SKM-1 treated with dmso at 0.1 percent for 144 hours (cell line): ENCODE measurements around the gene GIPC1.
A peak's percentile ranks its signal among the peaks of the same experiment; 100 is the strongest.

Experiments used
- DNase-seq: peaks from one replicate; lab custom pipeline; 2025; ENCODE audit not compliant: unreplicated experiment; lab: John Stamatoyannopoulos, UW

GIPC1 gene

GRCh38 chr19:14439014-14439413 is 56.9 kb downstream of the GIPC1 start:
- DNase-seq, result peak; percentile 53

- DNase-seq, result no peak
Observed at GRCh38 chr19:14437578-14438140, 58.3 kb downstream of the GIPC1 start.

GRCh38 chr19:14435320-14436050 is 60.4 kb downstream of the GIPC1 start:
- DNase-seq, result no peak

DNA sequence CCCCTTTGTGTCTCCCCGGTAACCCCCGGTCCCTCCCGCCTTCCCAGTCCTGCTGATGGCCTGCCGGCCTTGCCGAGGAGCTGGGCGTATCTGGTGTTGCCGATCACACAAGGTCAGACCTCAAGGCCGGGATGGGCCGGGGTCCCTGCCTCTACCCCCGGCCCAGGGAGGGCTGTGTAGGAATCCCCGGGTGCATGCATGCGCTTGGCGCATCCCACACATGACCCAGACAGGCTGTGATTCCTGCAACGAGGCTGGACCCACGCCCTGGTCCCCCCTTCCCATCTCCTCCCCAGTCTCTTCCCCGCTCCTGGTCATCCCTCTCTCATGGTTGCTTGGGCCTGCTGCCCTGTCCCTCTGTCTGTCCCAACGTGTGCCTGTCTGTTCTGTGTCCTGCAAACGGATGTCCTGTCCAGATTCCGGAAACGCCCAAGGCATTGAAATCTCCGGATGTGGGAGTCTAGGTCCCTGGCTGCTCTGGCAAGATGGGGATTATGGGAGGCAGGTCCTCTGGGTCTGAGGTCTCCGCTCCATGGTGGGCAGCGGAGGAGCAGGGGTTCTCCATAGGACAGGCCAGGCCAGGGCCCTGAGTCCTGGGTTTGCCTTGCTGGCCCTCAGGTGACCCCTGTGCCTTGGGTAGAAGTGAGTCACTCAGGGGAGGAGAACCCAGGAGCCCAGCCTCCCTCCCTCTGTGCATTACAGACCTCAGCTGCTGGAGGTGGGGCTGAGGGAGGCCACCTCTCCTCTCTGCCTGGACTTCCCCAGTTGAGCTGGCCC is 61.2 kb downstream of the GIPC1 start:
- peak; percentile 54 for DNase-seq

DNA sequence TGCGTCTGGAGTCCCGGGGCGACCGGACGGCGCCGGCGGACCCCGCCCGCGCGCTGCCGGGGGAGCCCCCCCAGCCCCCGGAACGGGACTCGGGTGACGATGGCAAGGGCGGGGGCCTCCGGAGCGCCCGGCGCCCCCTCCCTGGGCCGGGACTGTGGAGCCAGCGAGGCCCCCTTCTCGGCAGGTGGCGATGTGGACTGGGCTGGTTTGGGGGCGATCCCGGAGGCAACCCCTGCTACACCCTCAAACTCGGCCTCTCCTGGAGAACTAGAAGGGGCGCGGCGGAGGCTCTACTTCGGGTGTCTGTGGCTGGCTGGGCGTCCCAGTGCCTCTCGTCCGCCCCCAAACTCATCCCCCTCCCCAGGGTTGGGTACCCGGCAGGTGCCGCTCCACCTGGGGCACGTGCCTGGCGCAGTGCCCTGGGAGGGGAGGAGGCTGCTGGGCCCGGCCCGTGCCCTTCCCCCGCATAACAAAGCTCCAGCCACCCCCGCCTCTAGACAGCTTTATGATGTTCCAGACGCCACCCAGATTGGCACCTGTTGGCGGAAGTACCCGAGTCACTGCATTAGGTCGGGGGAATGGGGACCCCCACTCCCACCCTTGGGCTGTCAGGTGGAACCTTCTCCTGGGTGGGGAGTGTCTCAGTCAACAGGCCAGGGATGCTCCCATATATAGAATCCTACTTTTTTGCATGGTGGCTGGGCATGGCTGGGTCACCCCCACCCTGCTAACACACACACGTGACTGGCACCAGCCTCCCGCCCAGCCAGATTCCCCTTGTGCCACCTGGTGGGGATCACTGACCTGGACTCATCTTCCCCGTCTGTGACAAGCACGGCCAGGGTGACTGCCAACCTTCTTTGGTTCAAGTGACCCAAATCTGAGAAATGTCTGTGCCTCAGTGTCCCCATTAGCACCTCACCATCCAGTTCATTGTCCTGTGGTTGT is 62.1 kb downstream of the GIPC1 start:
- no peak for DNase-seq

DNA sequence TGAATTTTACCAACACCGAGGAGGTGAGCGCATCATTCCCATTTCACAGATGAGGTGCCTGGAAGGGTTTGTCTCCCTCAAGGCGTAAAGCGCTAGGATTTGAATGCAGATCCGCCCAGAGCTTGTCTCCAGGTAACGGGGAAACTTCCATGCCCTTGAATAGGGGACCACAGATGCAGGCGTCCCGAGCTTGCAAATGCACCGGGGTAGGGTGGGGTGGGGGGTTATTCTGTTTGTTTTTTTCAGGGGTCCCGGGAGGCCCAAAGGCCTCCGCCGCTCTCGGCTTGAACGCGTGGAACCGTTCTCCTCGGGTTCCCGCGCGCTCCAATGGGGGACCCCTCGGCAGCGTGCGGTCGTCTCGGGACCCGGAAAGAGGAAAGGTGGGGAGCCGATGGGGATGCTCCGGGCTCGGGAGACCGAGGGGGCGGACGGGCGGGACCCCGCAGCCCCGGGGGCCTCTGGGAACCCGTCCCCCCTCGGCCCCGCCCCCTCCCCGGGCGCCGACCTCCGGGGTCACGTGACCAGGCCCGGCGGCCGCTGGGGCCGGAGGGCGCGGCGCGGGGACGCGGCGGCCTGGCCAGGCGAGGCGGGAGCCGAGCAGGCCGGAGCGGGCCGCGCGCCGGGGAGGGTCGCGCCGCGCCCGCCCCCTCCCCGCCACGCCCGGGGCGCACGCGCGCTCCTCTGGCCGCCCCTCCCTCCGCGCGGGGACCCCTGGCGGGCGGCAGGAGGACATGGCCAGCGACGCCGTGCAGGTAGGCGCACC is 63.0 kb downstream of the GIPC1 start, which contains the start of gene PKN1:
Gene PKN1 (plus strand): TSS at position 516 of the 763 bp plus-strand sequence. CDS start 216 bp downstream, at position 732.
- peak; percentile 38 for DNase-seq

DNA sequence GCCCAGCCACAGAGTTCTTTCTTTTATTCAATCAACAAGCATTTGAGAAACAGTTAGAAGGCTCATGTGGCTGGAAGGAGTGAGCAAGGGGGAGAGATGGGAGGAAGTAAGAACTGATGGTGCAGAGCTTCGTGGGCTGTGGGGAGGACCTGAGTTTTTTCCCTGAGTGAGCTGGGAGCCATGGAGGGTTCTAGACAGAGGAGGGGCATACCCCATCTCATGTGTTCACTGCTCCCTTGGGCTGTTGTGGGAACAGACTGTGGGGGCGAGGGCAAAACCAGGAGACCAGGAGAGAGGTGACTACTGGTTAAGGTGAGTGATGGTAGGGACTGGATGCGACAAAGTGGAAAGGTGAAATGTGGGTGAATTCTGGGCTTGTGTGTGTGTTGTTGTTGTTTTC is 65.2 kb downstream of the GIPC1 start:
- DNase-seq, result no peak

GRCh38 chr19:14428882-14429416 is 67.0 kb downstream of the GIPC1 start:
- no peak for DNase-seq
